Stimulated activated CD8-positive, alpha-beta memory T cell treated with anti-CD3 and anti-CD28 coated beads, Interleukin-15, amount 100 ng/mL, for 1 hour (primary cell): ENCODE measurements around the gene TMEM63A.

ENCODE experiments used
- DNase-seq: peaks from one replicate; pipeline ENCODE4 v3.0.0-alpha.2; 2020; ENCODE audit warnings: low read depth

The TMEM63A gene

DNA sequence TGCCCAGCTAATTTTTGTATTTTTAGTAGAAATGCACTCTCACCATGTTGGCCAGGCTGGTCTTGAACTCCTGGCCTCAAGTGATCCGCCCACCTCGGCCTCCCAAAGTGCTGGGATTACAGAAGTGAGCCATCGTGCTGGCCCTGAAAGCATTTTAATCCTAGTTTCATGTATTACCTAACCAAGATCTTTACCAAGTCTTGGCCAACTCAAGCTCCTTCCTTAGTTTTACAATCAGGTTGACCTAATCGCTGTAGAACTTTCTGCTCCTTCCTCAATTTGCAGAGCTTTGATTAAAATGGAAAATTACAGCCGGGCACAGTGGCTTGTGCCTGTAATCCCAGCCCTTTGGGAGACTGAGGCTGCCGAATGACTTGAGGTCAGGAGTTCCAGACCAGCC is 3.2 kb upstream of the TMEM63A start:
- no peak for DNase-seq

- no peak for DNase-seq
Observed at GRCh38 chr1:225883616-225884265, 1.6 kb upstream of the TMEM63A start.

- DNase-seq: no peak
Observed at GRCh38 chr1:225882694-225883615, 775 bp upstream of the TMEM63A start.

GRCh38 chr1:225881081-225881958 is 860 bp downstream of the TMEM63A start:
- DNase-seq: no peak

DNA sequence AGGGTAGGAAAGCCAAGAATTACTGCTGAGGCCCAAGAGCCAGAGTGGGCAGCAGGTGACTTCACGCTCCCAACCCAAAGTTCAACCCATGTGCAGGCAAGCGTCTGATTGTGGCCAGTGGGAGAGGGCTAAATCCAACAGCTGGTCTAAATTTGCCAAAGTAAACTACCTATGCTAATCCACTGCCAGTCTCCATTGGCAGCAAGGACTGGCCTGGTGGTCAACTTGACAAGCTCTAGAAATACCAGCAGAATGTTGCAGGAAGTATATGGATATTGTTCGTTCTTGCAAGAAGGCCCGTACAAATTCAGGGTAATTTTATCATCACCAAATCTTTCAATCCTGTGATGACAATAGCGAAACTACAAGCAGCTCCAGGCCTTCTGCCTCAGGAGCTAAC is 1.5 kb downstream of the TMEM63A start:
- no peak for DNase-seq

GRCh38 chr1:225880222-225880588 is 2.0 kb downstream of the TMEM63A start:
- DNase-seq: no peak

DNA sequence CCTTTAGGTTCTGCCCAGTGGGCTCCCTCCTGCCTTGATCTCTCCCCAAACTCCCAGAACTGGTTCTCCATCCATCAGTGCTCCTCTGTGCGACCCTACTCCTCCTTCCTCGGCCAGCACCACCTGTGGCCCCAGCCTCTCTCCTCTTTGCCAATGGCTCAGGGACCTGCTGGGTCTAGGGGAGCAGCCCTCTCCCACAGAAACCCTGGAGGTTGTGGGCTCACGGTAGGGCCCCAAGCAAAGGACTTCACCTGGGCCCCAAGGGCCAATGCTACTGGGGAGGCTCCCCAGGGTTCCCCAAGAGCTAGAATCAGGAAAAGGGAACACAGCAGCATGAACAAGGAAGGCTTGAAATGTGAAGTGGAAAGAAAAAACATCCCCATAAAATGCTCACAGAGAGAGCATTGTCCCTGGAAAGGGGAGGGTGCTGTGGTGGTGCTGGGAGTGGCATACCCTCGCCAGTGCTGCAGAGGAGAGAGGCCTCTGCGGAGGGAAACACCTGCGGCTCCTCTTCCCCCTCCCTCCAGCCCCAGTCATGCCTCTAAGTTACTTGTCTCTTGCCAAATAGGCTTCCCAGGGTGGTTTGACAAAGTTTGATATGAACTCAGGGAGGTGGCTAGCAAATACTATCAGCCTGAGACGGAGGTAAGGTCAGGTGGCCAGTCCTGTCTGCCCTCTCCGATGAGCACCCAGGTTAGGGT is 2.5 kb downstream of the TMEM63A start:
- DNase-seq: no peak

GRCh38 chr1:225878282-225878681 is 3.9 kb downstream of the TMEM63A start:
- DNase-seq: no peak

GRCh38 chr1:225877580-225877979 is 4.6 kb downstream of the TMEM63A start:
- DNase-seq: no peak

DNA sequence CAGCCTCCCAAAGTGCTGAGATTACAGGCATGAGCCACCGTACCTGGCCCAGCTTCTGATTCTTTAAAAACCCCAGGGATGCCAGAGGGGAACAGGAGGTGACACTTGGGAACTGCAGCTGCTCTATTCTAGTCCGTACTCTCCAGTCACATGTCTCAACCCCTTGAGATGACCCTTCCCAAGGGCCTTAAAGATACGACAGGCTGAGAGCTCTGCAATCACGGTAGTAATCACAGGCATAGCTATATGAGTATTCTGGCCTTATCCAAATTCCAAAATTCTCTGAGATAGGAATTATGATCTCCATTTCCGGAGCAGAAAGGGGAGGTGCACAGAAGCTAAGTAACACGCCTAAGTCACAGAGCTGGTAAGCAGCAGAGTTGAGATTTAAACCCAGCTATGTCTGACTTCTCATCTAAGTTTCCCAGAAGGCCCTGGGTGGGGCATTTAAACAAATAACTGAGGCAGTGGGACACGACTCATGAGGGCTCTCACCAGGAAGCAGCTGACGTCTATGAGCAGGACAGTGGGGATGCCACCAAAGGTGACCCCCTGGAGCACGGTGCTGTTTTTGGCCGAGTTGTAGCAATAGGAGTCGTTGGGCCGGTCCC is 5.2 kb downstream of the TMEM63A start:
- DNase-seq: no peak

GRCh38 chr1:225875044-225875815 is 7.0 kb downstream of the TMEM63A start:
- no peak for DNase-seq

GRCh38 chr1:225874431-225874830 is 7.7 kb downstream of the TMEM63A start:
- DNase-seq: no peak

GRCh38 chr1:225873281-225873850 is 8.8 kb downstream of the TMEM63A start:
- no peak for DNase-seq

DNA sequence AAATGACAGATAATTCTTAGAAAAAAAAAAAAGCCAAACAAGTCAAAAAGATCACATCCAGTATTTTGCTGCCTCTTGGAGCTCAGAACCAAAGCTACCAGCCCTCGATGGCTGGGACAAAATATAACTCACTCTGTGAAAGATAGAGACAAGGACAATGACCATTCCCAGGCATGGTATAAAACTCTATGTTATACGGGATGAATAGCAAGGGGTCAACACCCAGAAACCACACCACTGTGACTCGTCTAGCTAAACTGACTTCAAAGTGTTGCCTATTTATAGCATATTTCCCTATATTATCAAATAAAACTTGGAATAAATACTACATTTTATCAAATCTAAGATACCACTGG is 10.1 kb downstream of the TMEM63A start:
- no peak for DNase-seq

GRCh38 chr1:225871359-225872074 is 10.7 kb downstream of the TMEM63A start:
- DNase-seq: no peak

GRCh38 chr1:225870911-225871310 is 11.3 kb downstream of the TMEM63A start:
- DNase-seq: no peak

DNA sequence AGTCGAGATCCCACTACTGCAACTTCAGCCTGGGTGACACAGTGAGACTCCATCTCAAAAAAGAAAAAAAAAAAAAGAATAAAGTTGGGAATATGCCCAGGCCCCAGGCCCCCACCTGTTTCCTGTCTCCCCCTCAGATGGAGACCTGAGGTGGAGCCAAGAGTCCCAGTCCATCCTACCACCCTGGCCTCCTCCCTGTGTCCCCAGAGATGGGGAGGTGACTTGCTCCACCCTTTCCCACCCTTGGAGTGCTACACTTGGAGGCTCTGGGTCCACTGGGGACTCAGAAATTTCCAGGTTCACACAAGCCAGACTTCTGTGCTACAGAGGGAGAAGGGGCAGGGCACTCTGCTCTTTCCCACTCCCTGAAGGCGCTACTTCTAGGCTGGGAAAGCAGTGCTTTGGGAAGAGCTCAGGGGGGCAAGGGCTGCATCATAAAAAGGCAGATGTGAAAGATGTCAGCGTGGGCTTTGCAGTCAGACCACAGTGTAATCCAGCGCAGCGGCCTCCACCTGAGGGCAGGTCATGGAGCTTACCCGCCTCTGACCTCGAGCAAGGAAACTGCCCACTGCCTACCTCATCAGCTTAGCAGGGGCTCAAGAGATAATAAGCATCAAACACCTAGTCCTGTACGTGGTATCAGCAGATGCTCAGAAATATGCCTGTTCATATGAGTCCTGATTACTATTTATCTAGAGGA is 13.4 kb downstream of the TMEM63A start:
- no peak for DNase-seq

- DNase-seq: no peak
Observed at GRCh38 chr1:225866981-225867380, 15.2 kb downstream of the TMEM63A start.
